DOHH2 (cell line): ENCODE results near the gene USP12.

ENCODE experiments used
- H3F3A ChIP-seq: fragments of 200-600 bp; sonication (generic), shearing (Covaris generic); 2 replicates; pipeline ENCODE4 v1.6.0; 2016; ENCODE audit warnings: antibody characterized with exemption, mild to moderate bottlenecking; ENCODE audit not compliant: control insufficient read depth, insufficient read depth
- H3K27ac ChIP-seq: fragments of 200-600 bp; sonication (generic); 2 replicates; pipeline ENCODE4 v1.5.1; 2014; ENCODE audit warnings: low read depth, mild to moderate bottlenecking, low read length, moderate library complexity
- H3K27me3 ChIP-seq: fragments of 200-600 bp; sonication (generic); 2 replicates; pipeline ENCODE4 v1.6.1; 2014; ENCODE audit warnings: mild to moderate bottlenecking, low read length, mixed read lengths; ENCODE audit not compliant: control insufficient read depth
- H3K36me3 ChIP-seq: fragments of 200-600 bp; sonication (generic); 2 replicates; pipeline ENCODE4 v1.6.1; 2014; ENCODE audit warnings: mild to moderate bottlenecking, low read length, moderate library complexity, mixed read lengths; ENCODE audit not compliant: control insufficient read depth
- H3K4me1 ChIP-seq: fragments of 200-600 bp; sonication (generic); 2 replicates; pipeline ENCODE4 v1.6.1; 2014; ENCODE audit warnings: mild to moderate bottlenecking, low read length, mixed read lengths; ENCODE audit not compliant: control insufficient read depth
- H3K4me2 ChIP-seq: fragments of 200-600 bp; sonication (generic); 2 replicates; pipeline ENCODE4 v1.6.0; 2014; ENCODE audit warnings: mild to moderate bottlenecking, low read length, moderate library complexity
- H3K4me3 ChIP-seq: fragments of 200-600 bp; sonication (generic); 2 replicates; pipeline ENCODE4 v1.5.1; 2014; ENCODE audit warnings: mild to moderate bottlenecking, low read length, mixed read lengths
- H3K79me2 ChIP-seq: fragments of 200-600 bp; sonication (generic); 2 replicates; pipeline ENCODE4 v1.6.1; 2014; ENCODE audit warnings: mild to moderate bottlenecking, low read length, mixed read lengths; ENCODE audit not compliant: control insufficient read depth
- H3K9me2 ChIP-seq: fragments of 200-600 bp; sonication (generic); replicated peaks from 2 replicates; pipeline ENCODE4 v1.6.1; 2014; ENCODE audit warnings: mild to moderate bottlenecking, low read length, mixed read lengths; ENCODE audit not compliant: control insufficient read depth
- H3K9me3 ChIP-seq: fragments of 200-600 bp; sonication (generic); 2 replicates; pipeline ENCODE4 v1.6.1; 2014; ENCODE audit warnings: antibody characterized with exemption, low read length, mixed read lengths; ENCODE audit not compliant: control insufficient read depth, insufficient read depth
- H4K20me1 ChIP-seq: fragments of 200-600 bp; sonication (generic); 2 replicates; pipeline ENCODE4 v1.6.0; 2014; ENCODE audit warnings: low read depth, mild to moderate bottlenecking, antibody characterized with exemption, low read length, moderate library complexity; ENCODE audit not compliant: control insufficient read depth, insufficient read depth
- EZH2phosphoT487 ChIP-seq: fragments of 200-600 bp; sonication (generic); IDR thresholded peaks from 2 replicates; pipeline ENCODE4 v1.6.1; 2017; ENCODE audit warnings: borderline replicate concordance, mild to moderate bottlenecking, antibody characterized with exemption, low read length, moderate library complexity, mixed read lengths
- TF ChIP-seq, protein P1 (sequence below): fragments of 200-600 bp; sonication (generic); IDR thresholded peaks from one replicate; pipeline ENCODE4 v1.5.1; 2014; ENCODE audit warnings: antibody characterized with exemption, mild to moderate bottlenecking, low read depth, low read length; ENCODE audit not compliant: poor library complexity, severe bottlenecking

The USP12 gene

GRCh38 chr13:27130223-27130978 lies 41.2 kb downstream of the USP12 start:
- no peak overlapping the region for H3K4me3 ChIP-seq
- peaks cover 10% of the 10 kb centered on the region for H3K36me3 ChIP-seq
- TF ChIP-seq, protein P1, sequence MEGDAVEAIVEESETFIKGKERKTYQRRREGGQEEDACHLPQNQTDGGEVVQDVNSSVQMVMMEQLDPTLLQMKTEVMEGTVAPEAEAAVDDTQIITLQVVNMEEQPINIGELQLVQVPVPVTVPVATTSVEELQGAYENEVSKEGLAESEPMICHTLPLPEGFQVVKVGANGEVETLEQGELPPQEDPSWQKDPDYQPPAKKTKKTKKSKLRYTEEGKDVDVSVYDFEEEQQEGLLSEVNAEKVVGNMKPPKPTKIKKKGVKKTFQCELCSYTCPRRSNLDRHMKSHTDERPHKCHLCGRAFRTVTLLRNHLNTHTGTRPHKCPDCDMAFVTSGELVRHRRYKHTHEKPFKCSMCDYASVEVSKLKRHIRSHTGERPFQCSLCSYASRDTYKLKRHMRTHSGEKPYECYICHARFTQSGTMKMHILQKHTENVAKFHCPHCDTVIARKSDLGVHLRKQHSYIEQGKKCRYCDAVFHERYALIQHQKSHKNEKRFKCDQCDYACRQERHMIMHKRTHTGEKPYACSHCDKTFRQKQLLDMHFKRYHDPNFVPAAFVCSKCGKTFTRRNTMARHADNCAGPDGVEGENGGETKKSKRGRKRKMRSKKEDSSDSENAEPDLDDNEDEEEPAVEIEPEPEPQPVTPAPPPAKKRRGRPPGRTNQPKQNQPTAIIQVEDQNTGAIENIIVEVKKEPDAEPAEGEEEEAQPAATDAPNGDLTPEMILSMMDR, result no peak
- no peak for TF ChIP-seq EZH2phosphoT487
- no peak overlapping the region for H3K27ac ChIP-seq
- peaks cover 22% of the 10 kb centered on the region for H3K4me1 ChIP-seq
- H3F3A ChIP-seq, result no peaks in the 10 kb centered on the region
- H3K4me2 ChIP-seq, result no peak overlapping the region
- no peaks in the 10 kb centered on the region for H4K20me1 ChIP-seq
- peaks cover 99% of the 10 kb centered on the region for H3K79me2 ChIP-seq
- peaks cover 9% of the 10 kb centered on the region; the same call in 1 of the 2 replicates for H3K9me3 ChIP-seq
- H3K9me2 ChIP-seq, result no peaks in the 10 kb centered on the region
- no peaks in the 10 kb centered on the region for H3K27me3 ChIP-seq

DNA sequence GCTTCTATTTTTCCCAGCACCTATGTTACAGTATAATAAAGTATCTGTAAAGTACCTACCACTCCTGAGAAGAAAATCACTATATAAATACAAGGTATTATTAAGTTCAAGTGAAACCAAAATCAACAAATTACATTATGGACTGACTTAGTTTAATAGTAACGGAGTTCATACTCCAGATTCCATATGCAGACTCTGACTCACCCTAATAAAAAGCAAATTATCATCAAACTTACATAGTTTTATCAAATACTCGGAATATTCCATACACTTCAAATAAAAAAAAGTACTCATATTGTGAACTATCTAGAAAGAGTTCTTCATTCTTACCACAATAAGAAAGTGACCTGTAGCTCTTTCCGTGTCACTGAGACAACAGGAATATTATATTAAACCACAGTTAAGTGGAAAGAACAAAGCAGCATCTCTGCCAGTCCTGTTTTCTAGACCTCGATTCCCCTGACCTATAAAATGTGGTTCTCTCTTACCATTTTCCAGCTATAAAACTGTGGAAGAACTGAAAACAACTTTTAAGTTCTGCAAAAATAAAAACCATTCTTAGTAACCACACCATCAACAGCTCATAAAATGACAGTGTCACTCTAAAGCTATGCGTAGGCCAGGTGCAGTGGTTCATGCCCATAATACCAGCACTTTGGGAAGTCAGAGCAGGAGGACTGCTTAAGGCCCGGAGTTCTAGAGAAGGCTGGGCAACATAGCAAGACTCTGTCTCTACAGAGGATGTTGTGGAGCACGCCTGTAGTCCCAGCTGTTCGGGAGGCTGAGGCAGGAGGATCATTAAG lies 42.6 kb downstream of the USP12 start:
- TF ChIP-seq EZH2phosphoT487, result no peak
- TF ChIP-seq, protein P1, result no peak
- Histone ChIP-seq H3K79me2 (peaks cover 98% of the 10 kb centered on the region), H3K4me3 (no peak overlapping the region), H3K27me3 (no peaks in the 10 kb centered on the region), H4K20me1 (no peaks in the 10 kb centered on the region), H3K4me2 (no peak overlapping the region), H3K4me1 (peaks cover 22% of the 10 kb centered on the region), H3F3A (no peaks in the 10 kb centered on the region), H3K36me3 (peaks cover 17% of the 10 kb centered on the region), H3K27ac (no peak overlapping the region), H3K9me3 (peaks cover 14% of the 10 kb centered on the region; the same call in 1 of the 2 replicates), H3K9me2 (no peaks in the 10 kb centered on the region)

GRCh38 chr13:27126859-27127258 lies 44.8 kb downstream of the USP12 start:
- H3K79me2 ChIP-seq, result peaks cover 94% of the 10 kb centered on the region
- H3F3A ChIP-seq, result no peaks in the 10 kb centered on the region
- no peak overlapping the region for H3K27ac ChIP-seq
- no peak overlapping the region for H3K4me2 ChIP-seq
- H3K9me3 ChIP-seq, result peaks cover 17% of the 10 kb centered on the region; the same call in 1 of the 2 replicates
- H4K20me1 ChIP-seq, result no peaks in the 10 kb centered on the region
- TF ChIP-seq EZH2phosphoT487, result no peak
- TF ChIP-seq, protein P1, result no peak
- H3K27me3 ChIP-seq, result no peaks in the 10 kb centered on the region
- no peak overlapping the region for H3K4me3 ChIP-seq
- H3K36me3 ChIP-seq, result peaks cover 19% of the 10 kb centered on the region
- H3K9me2 ChIP-seq, result no peaks in the 10 kb centered on the region
- peaks cover 17% of the 10 kb centered on the region for H3K4me1 ChIP-seq
